CD14-positive monocyte (primary cell): Measurements from ENCODE around the gene RFTN2. TPM values are rescaled to one million over a fixed set of nuclear protein-coding genes. Genes with fewer than 3 reads are reported as not detected.
A peak's percentile ranks its signal among the peaks of the same experiment; 100 is the strongest.
"Not testable (repeated sequence)": the region's sequence is repeated elsewhere in the genome, so short reads cannot be mapped to it uniquely, and the experiment has no call there.

ENCODE experiments used
- DNase-seq, 3 donors: peaks; one replicate each; pipeline ENCODE4 v3.0.0-alpha.2; 2011 to 2022
- H2AFZ ChIP-seq: 2 replicates; pipeline ENCODE4 v1.6.0; 2012; ENCODE audit warnings: mild to moderate bottlenecking, low read depth, low read length, inconsistent platforms; ENCODE audit not compliant: insufficient read depth, poor library complexity, severe bottlenecking
- H3K27ac ChIP-seq, 2 donors: 1 replicate in 1 of 2; 2 replicates in 1 of 2; pipeline ENCODE4 v1.5.1; 2012 to 2013; ENCODE audit warnings: low read length in 2 of 2, control low read depth in 1 of 2, inconsistent platforms in 1 of 2, low read depth in 1 of 2, mild to moderate bottlenecking in 1 of 2
- H3K27me3 ChIP-seq, 2 donors: one replicate each; pipeline versions ENCODE4 v1.6.0 to v1.6.1; 2011 to 2013; ENCODE audit warnings: low read length in 2 of 2; ENCODE audit not compliant: control insufficient read depth in 2 of 2, insufficient read depth in 2 of 2
- H3K36me3 ChIP-seq, 2 donors: replicated peaks in 1 of 2; 1 replicate in 1 of 2; 2 replicates in 1 of 2; pipeline versions ENCODE4 v1.5.1 to v1.6.1; 2012 to 2013; ENCODE audit warnings: low read length in 2 of 2, control low read depth in 1 of 2, inconsistent platforms in 1 of 2, mild to moderate bottlenecking in 1 of 2; ENCODE audit not compliant: insufficient read depth in 2 of 2, control insufficient read depth in 1 of 2
- H3K4me1 ChIP-seq, 2 donors: 1 replicate in 1 of 2; 2 replicates in 1 of 2; pipeline versions ENCODE4 v1.5.1 to v1.6.1; 2012 to 2013; ENCODE audit warnings: low read length in 2 of 2, control low read depth in 1 of 2, inconsistent platforms in 1 of 2, mild to moderate bottlenecking in 1 of 2, moderate library complexity in 1 of 2; ENCODE audit not compliant: insufficient read depth in 2 of 2, control insufficient read depth in 1 of 2
- H3K4me2 ChIP-seq: replicated peaks from 2 replicates; pipeline ENCODE3; 2012; ENCODE audit warnings: low read length, moderate library complexity, mild to moderate bottlenecking; ENCODE audit not compliant: poor library complexity, severe bottlenecking; ENCODE audit errors: extremely low read depth
- H3K4me3 ChIP-seq, 3 experiments: fragments of 200-600 bp in 1 of 3; sonication (generic) in 1 of 3; replicated peaks in 1 of 3; 1 replicate in 2 of 3; 2 replicates in 1 of 3; pipeline ENCODE4 v1.5.1; 2011 to 2013; ENCODE audit warnings: low read length in 3 of 3, mild to moderate bottlenecking in 3 of 3, control low read depth in 2 of 3, low read depth in 2 of 3, inconsistent platforms in 1 of 3, moderate library complexity in 1 of 3
- H3K79me2 ChIP-seq: 2 replicates; pipeline ENCODE4 v1.6.0; 2012; ENCODE audit warnings: mild to moderate bottlenecking, control low read depth, inconsistent platforms, low read length, moderate library complexity; ENCODE audit not compliant: insufficient read depth
- H3K9ac ChIP-seq: 2 replicates; pipeline ENCODE4 v1.6.0; 2017; ENCODE audit warnings: low read length, mild to moderate bottlenecking; ENCODE audit not compliant: insufficient read depth, poor library complexity, severe bottlenecking
- H3K9me3 ChIP-seq, 2 donors: replicated peaks in 1 of 2; 1 replicate in 1 of 2; 2 replicates in 1 of 2; pipeline versions ENCODE4 v1.5.1 to v1.6.1; 2012 to 2013; ENCODE audit warnings: low read length in 2 of 2, control low read depth in 1 of 2; ENCODE audit not compliant: control insufficient read depth in 1 of 2, insufficient read depth in 1 of 2
- H4K20me1 ChIP-seq: 2 replicates; pipeline ENCODE4 v1.6.0; 2012; ENCODE audit warnings: mild to moderate bottlenecking, low read length, control low read depth, moderate library complexity; ENCODE audit not compliant: insufficient read depth
- H3K27ac Mint-ChIP-seq, 7 donors: one replicate each; pipeline ENCODE4 v1.8.0; 2020; ENCODE audit warnings: mild to moderate bottlenecking in 7 of 7, mixed read lengths in 7 of 7, moderate library complexity in 6 of 7, inconsistent platforms in 2 of 7
- H3K27me3 Mint-ChIP-seq, 3 donors: one replicate each; pipeline ENCODE4 v1.8.0; 2021 to 2022; ENCODE audit warnings: low read depth in 3 of 3, mild to moderate bottlenecking in 3 of 3, mixed read lengths in 3 of 3, moderate library complexity in 3 of 3, inconsistent platforms in 1 of 3
- H3K36me3 Mint-ChIP-seq, 2 donors: one replicate each; pipeline ENCODE4 v1.8.0; 2020; ENCODE audit warnings: mixed read lengths in 2 of 2, inconsistent platforms in 1 of 2, mild to moderate bottlenecking in 1 of 2
- H3K4me1 Mint-ChIP-seq: one replicate; pipeline ENCODE4 v1.8.0; 2020; ENCODE audit warnings: mild to moderate bottlenecking, mixed read lengths
- H3K4me3 Mint-ChIP-seq, 2 donors: one replicate each; pipeline ENCODE4 v1.8.0; 2020; ENCODE audit warnings: mild to moderate bottlenecking in 2 of 2, mixed read lengths in 2 of 2, moderate library complexity in 1 of 2
- H3K9me3 Mint-ChIP-seq, 7 donors: one replicate each; pipeline ENCODE4 v1.8.0; 2020 to 2022; ENCODE audit warnings: mixed read lengths in 7 of 7, mild to moderate bottlenecking in 6 of 7, moderate library complexity in 6 of 7, inconsistent platforms in 2 of 7
- WGBS: methylation state at CpG from one replicate; pipeline ENCODE4 v1.1.5; 2013; ENCODE audit warnings: missing lambda C conversion rate; ENCODE audit not compliant: insufficient coverage; 5-methylcytosine and 5-hydroxymethylcytosine counted together
- intact Hi-C, 2 donors: fragments of 100-400 bp; cut with micrococcal nuclease; formaldehyde crosslinking; loops; one replicate each; pipeline versions ENCODE4 v1.15.0 to v1.15.1; 2023
- polyA plus RNA-seq, 3 donors: library from polyadenylated mRNA; depleted of rRNA in 1 of 3; unstranded in 2 of 3; stranded (reverse) in 1 of 3; fragments of 300-500 nt in 2 of 3; fragments of >200 nt in 1 of 3; fragmentation: Illumina TruSeq in 2 of 3; gene quantifications; 1 replicate in 2 of 3; 2 replicates in 1 of 3; pipeline ENCODE4 v1.2.3, GENCODE V29; 2012 to 2021
- TF ChIP-seq, protein P1 (sequence below): fragments of 200-600 bp; IDR thresholded peaks from one replicate; pipeline ENCODE4 v1.8.0; 2022; ENCODE audit warnings: antibody characterized with exemption, mild to moderate bottlenecking

The RFTN2 gene
- polyA plus RNA-seq, 3 donors: 0.02 TPM; not detected in 2

DNA sequence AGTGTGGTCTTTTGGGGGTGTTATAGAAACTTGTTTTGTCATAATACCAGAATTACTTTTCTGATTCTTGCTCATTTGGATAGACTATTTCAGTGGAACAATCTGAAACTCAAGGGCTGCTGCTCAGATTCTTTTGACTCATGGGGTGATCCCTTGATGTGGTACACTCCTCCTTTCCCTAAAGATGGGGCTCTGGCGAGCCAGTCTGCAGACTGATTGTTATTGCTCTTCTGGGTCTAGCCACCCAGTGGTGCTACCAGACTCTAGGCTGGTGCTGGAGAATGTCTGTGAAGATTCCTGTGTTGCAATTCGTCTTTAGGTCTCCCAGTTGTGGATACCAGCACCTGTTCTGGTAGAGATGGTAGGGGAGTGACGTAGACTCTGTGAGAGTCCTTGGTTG lies 25.6 kb upstream of the RFTN2 start:
- no peaks in the 10 kb centered on the region for H3K36me3 ChIP-seq
- Mint-ChIP-seq H3K27me3 (peaks cover 2 to 7% (median 2%) of the 10 kb centered on the region in 3 donors), H3K36me3 (no peaks in the 10 kb centered on the region), H3K9me3 (peaks cover 0 to 5% (median 2%) of the 10 kb centered on the region in 7 donors), H3K4me3 (no peak overlapping the region), H3K4me1 (peaks cover 7% of the 10 kb centered on the region), H3K27ac (no peak overlapping the region)
- intact Hi-C loops: loop anchor here in 1 of 2 donors (10.0 kb wide), 3 partner anchors 84 to 246 kb away; partner anchors contain the start of genes BOLL, COQ10B and MOB4
- no peak overlapping the region for H3K4me2 ChIP-seq
- H2AFZ ChIP-seq: peak overlapping the region; percentile 46
- H3K27ac ChIP-seq: no peak overlapping the region
- no peak for DNase-seq
- no peaks in the 10 kb centered on the region for H4K20me1 ChIP-seq
- peaks cover 9 to 12% of the 10 kb centered on the region in 2 donors for H3K4me1 ChIP-seq
- TF ChIP-seq, protein P1, sequence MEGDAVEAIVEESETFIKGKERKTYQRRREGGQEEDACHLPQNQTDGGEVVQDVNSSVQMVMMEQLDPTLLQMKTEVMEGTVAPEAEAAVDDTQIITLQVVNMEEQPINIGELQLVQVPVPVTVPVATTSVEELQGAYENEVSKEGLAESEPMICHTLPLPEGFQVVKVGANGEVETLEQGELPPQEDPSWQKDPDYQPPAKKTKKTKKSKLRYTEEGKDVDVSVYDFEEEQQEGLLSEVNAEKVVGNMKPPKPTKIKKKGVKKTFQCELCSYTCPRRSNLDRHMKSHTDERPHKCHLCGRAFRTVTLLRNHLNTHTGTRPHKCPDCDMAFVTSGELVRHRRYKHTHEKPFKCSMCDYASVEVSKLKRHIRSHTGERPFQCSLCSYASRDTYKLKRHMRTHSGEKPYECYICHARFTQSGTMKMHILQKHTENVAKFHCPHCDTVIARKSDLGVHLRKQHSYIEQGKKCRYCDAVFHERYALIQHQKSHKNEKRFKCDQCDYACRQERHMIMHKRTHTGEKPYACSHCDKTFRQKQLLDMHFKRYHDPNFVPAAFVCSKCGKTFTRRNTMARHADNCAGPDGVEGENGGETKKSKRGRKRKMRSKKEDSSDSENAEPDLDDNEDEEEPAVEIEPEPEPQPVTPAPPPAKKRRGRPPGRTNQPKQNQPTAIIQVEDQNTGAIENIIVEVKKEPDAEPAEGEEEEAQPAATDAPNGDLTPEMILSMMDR: no peak
- peaks cover 6% of the 10 kb centered on the region for H3K79me2 ChIP-seq
- no peaks in the 10 kb centered on the region for H3K27me3 ChIP-seq
- H3K9me3 ChIP-seq: no peaks in the 10 kb centered on the region
- 96% methylated on average over 3 of the region's 3 CpGs for WGBS
- H3K4me3 ChIP-seq: no peak overlapping the region
- H3K9ac ChIP-seq: no peak overlapping the region

DNA sequence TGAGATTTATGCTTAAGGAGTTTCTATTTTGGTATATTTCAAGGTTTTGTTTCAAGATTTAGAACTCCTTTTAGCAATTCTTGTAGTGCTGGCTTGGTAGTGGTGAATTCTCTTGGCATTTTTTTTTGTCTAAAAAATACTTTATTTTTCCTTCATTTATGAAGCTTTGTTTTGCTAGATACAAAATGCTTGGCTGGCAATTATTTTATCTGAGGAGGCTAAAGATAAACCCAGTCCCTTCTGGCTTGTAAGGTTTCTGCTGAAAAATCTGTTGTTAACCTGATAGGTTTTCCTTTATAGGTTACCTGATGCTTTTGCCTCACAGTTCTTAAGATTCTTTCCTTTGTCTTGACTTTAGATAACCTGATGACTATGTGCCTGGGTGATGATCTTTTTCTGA lies 24.3 kb upstream of the RFTN2 start:
- not testable (repeated sequence) for H3K4me3 ChIP-seq, H3K4me1 ChIP-seq, H3K27me3 Mint-ChIP-seq, H3K36me3 Mint-ChIP-seq, H3K27ac ChIP-seq, H3K4me1 Mint-ChIP-seq, H3K9me3 Mint-ChIP-seq, H3K9ac ChIP-seq, H3K4me2 ChIP-seq, H3K9me3 ChIP-seq, H3K36me3 ChIP-seq, H3K4me3 Mint-ChIP-seq, H3K27ac Mint-ChIP-seq, DNase-seq, H2AFZ ChIP-seq, H3K27me3 ChIP-seq, H4K20me1 ChIP-seq, H3K79me2 ChIP-seq
- intact Hi-C loops: loop anchor here in 1 of 2 donors (10.0 kb wide), 3 partner anchors 85 to 245 kb away; partner anchors contain the start of genes BOLL, COQ10B and MOB4

DNA sequence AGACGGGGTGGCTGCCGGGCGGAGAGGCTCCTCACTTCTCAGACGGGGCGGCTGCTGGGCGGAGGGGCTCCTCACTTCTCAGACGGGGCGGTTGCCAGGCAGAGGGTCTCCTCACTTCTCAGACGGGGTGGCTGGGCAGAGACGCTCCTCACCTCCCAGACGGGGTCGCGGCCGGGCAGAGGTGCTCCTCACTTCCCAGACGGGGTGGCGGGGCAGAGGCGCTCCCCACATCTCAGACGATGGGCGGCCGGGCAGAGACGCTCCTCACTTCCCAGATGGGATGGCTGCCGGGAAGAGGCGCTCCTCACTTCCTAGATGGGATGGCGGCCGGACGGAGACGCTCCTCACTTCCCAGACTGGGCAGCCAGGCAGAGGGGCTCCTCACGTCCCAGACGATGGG lies 21.2 kb upstream of the RFTN2 start:
- H3K4me1 Mint-ChIP-seq, H3K4me3 ChIP-seq, H3K27me3 ChIP-seq, H3K27me3 Mint-ChIP-seq, H3K36me3 ChIP-seq, H3K4me3 Mint-ChIP-seq, H3K27ac Mint-ChIP-seq, H3K4me2 ChIP-seq, H3K27ac ChIP-seq, H3K36me3 Mint-ChIP-seq, H4K20me1 ChIP-seq, DNase-seq, H3K9me3 ChIP-seq, H3K4me1 ChIP-seq, H3K9ac ChIP-seq, intact Hi-C loops, H3K79me2 ChIP-seq, H2AFZ ChIP-seq: not testable (repeated sequence)
- H3K9me3 Mint-ChIP-seq: peaks cover 2 to 16% (median 6%) of the 10 kb centered on the region in 7 donors
- WGBS: no CpG with 5 or more reads among the region's 29 CpGs

DNA sequence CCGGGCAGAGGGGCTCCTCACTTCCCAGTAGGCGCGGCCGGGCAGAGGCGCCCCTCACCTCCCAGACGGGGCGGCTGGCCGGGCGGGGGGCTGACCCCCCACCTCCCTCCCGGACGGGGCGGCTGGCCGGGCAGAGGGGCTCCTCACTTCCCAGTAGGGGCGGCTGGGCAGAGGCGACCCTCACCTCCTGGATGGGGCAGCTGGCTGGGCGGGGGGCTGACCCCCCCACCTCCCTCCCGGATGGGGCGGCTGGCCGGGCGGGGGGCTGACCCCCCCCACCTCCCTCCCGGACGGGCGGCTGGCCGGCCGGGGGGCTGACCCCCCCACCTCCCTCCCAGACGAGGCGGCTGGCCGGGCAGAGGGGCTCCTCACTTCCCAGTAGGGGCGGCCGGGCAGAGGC lies 20.6 kb upstream of the RFTN2 start:
- 94% methylated on average over 3 of the region's 30 CpGs for WGBS
- H3K27ac ChIP-seq, H3K27me3 Mint-ChIP-seq, H3K4me3 Mint-ChIP-seq, H3K79me2 ChIP-seq, H3K4me1 ChIP-seq, H3K9ac ChIP-seq, H3K27ac Mint-ChIP-seq, H3K4me3 ChIP-seq, H3K9me3 ChIP-seq, DNase-seq, H3K4me1 Mint-ChIP-seq, H3K36me3 ChIP-seq, H3K36me3 Mint-ChIP-seq, H3K27me3 ChIP-seq, H3K4me2 ChIP-seq, H2AFZ ChIP-seq, intact Hi-C loops, H4K20me1 ChIP-seq: not testable (repeated sequence)
- H3K9me3 Mint-ChIP-seq: peaks cover 2 to 16% (median 7%) of the 10 kb centered on the region in 7 donors
